Activated CD4-positive, alpha-beta T cell treated with anti-CD3 and anti-CD28 coated beads, Interleukin-2, amount 10 ng/mL, durations not matched to agents 7 days and 5 days (primary cell): Measurements from ENCODE around the gene DENND4A. TPM values are rescaled to one million over a fixed set of nuclear protein-coding genes. Genes with fewer than 3 reads are reported as not detected.
"Not testable (repeated sequence)": the region's sequence is repeated elsewhere in the genome, so short reads cannot be mapped to it uniquely, and the experiment has no call there.

Experiments used
- CTCF ChIA-PET: fragments of 350-600 bp; sonication (Branson Sonifier 250); formaldehyde crosslinking; loops from one replicate; lab custom pipeline; 2021; ENCODE audit warnings: antibody characterized with exemption; lab: Charles Lee
- POLR2A ChIA-PET: fragments of 350-600 bp; sonication (Branson Sonifier 250); formaldehyde crosslinking; loops from one replicate; lab custom pipeline; 2021; ENCODE audit warnings: antibody characterized with exemption; lab: Charles Lee
- DNase-seq: peaks from one replicate; pipeline ENCODE4 v3.0.0-alpha.2; 2020
- H3K27ac Mint-ChIP-seq: one replicate; pipeline ENCODE4 v1.8.0; 2021; ENCODE audit warnings: mild to moderate bottlenecking, moderate library complexity, mixed read lengths
- H3K27me3 Mint-ChIP-seq: one replicate; pipeline ENCODE4 v1.8.0; 2021; ENCODE audit warnings: mixed read lengths
- H3K36me3 Mint-ChIP-seq: one replicate; pipeline ENCODE4 v1.8.0; 2021; ENCODE audit warnings: low read depth, mixed read lengths
- H3K4me1 Mint-ChIP-seq: one replicate; pipeline ENCODE4 v1.8.0; 2021; ENCODE audit warnings: mixed read lengths
- H3K4me3 Mint-ChIP-seq: one replicate; pipeline ENCODE4 v1.8.0; 2021; ENCODE audit warnings: mild to moderate bottlenecking, moderate library complexity, mixed read lengths
- H3K9me3 Mint-ChIP-seq: one replicate; pipeline ENCODE4 v1.8.0; 2021; ENCODE audit warnings: mixed read lengths
- total RNA-seq, 2 experiments: library from RNA; stranded (reverse); gene quantifications; one replicate each; pipeline ENCODE4 v1.2.3, GENCODE V29; 2021

Gene DENND4A
- total RNA-seq, 2 experiments from 2014 or later: 30.9 to 40.2 TPM

DNA sequence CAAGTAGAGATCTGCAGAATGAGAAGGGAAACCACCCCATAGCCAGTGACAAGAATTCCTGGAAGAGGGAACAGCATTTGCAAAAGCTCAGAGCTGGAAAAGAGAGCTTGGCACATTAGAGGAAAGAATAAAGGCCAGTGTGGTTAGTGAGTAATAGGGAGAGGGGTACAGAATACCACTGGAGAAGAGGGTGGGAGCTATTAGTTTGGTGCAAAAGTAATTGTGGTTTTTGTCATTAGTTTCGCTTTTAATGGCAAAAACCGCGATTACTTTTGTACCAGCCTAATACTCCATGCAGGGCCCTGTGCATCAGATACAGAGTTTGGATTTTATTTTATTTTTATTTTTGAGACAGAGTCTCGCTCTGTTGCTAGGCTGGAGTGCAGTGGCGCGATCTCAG, 160.6 kb downstream of the DENND4A start:
- no peak for DNase-seq
- no peaks in the 10 kb centered on the region for H3K27me3 Mint-ChIP-seq
- ChIA-PET CTCF (interaction anchor here (1.5 to 2.5 kb wide), 2 partner anchors 10 to 13 kb away, joined by 4 to 11 read pairs; no protein-coding TSS in a partner anchor), POLR2A (no interaction called here)
- no peaks in the 10 kb centered on the region for H3K9me3 Mint-ChIP-seq
- no peak overlapping the region for H3K27ac Mint-ChIP-seq
- no peaks in the 10 kb centered on the region for H3K36me3 Mint-ChIP-seq
- H3K4me3 Mint-ChIP-seq: no peak overlapping the region
- peaks cover 14% of the 10 kb centered on the region for H3K4me1 Mint-ChIP-seq

DNA sequence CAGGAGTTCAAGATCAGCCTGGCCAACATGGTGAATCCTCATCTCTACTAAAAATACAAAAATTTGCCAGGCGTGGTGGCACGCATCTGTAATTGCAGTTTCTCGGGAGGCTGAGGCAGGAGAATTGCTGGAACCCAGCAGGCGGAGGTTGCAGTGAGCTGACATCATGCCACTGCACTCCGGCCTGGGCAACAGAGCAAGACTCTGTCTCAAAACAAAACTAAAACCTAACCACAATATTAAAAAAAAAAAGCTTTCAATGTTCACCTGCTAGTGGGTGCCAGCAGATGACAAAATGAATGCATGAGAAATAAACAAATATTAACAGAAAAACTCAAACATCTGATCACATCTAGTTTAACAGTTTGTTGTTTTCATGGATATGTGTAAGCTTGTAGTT, 161.3 kb downstream of the DENND4A start:
- no peaks in the 10 kb centered on the region for H3K27me3 Mint-ChIP-seq
- H3K9me3 Mint-ChIP-seq: no peaks in the 10 kb centered on the region
- H3K4me1 Mint-ChIP-seq: peaks cover 14% of the 10 kb centered on the region
- no peak for DNase-seq
- H3K4me3 Mint-ChIP-seq: no peak overlapping the region
- POLR2A ChIA-PET: no interaction called here
- H3K36me3 Mint-ChIP-seq: no peaks in the 10 kb centered on the region
- no peak overlapping the region for H3K27ac Mint-ChIP-seq
- CTCF ChIA-PET: interaction anchor here (0.8 to 2.5 kb wide), 2 partner anchors 11 to 223 kb away, joined by 3 to 11 read pairs; no protein-coding TSS in a partner anchor

DNA sequence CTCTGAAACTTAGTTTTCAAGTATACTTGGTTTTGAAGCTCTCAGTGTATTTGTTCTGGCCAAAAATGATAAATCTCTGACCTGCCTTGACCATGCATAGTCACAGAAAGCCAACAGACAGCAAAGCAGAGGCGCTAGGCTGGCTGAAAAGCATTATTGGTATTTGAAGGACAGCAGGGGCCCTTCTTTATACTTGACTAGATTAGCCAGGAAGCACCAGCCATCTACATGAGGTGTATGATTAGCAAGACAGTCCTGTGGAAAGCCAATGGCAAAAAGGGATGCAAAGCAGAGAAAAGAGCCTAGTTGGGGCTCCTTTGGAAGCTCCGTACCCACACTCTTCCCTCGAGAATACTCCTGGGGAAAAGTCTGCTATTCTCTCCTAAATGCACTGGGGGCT, 162.5 kb downstream of the DENND4A start:
- H3K4me3 Mint-ChIP-seq: no peak overlapping the region
- no peak for DNase-seq
- ChIA-PET POLR2A (no interaction called here), CTCF (interaction anchor here (1.0 to 1.4 kb wide), 2 partner anchors 31 to 33 kb away, joined by 3 read pairs; no protein-coding TSS in a partner anchor)
- H3K27ac Mint-ChIP-seq: no peak overlapping the region
- H3K9me3 Mint-ChIP-seq: no peaks in the 10 kb centered on the region
- H3K4me1 Mint-ChIP-seq: peaks cover 14% of the 10 kb centered on the region
- H3K27me3 Mint-ChIP-seq: no peaks in the 10 kb centered on the region
- H3K36me3 Mint-ChIP-seq: no peaks in the 10 kb centered on the region

DNA sequence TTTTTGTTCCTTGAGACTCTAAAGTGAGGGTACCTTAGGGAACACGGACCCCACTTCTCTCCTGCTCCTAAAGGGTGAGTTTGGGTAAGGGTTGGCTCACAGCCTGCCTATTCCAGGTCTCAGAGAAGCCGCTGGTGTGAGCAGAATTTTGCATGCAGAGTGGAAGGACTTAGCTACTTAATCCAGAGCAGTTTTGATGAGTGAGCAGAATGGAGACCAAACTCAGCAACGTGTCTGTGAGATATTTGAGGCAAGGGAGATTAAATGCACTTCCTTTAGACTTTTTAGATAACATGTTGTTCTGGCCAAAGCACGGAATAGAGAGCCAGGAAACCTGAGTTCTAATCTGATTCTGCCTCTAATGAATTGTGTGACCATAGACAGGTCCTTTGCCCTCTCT, 165.2 kb downstream of the DENND4A start:
- H3K4me1 Mint-ChIP-seq: peaks cover 13% of the 10 kb centered on the region
- ChIA-PET CTCF (no interaction called here), POLR2A (no interaction called here)
- no peak for DNase-seq
- no peak overlapping the region for H3K27ac Mint-ChIP-seq
- H3K27me3 Mint-ChIP-seq: no peaks in the 10 kb centered on the region
- no peaks in the 10 kb centered on the region for H3K9me3 Mint-ChIP-seq
- H3K4me3 Mint-ChIP-seq: no peak overlapping the region
- no peaks in the 10 kb centered on the region for H3K36me3 Mint-ChIP-seq

DNA sequence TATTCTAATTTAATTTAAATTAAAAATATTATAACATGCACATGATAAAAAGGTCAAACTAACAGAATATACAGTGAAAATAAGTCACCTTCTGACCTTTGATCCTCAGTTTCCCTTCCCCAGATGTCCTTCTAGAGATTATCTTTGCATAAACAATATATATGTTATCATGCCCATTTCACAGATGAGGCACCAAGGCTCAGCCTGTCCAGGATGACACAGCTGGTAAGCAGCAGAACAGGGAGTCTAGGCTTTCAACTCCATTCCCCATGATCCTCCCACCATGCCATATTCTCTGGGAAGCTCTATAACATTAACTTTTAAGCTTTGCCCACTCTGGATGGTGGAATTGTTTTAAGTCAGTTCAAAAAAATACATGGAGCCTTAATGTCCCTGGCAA, 169.0 kb downstream of the DENND4A start:
- POLR2A ChIA-PET: no interaction called here
- no peaks in the 10 kb centered on the region for H3K4me1 Mint-ChIP-seq

DNA sequence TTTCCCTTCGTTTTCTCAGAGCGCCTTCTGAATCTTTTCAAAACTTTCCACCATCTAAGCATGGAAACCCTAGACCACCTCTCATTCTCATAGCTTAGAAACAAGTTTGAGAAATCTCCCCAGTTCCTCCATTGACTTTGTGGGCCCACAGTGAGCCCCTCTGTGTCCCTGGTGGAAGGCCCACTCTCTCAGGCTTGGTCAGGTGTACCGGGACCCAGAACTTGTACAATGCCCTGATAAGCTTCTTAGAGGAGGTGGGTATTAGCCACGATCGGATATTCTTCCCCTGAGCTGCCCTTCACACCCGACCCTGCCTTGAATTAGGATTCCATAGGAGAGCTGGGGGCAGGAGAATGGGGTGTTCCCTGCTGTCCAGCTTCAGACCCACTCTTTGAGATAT, 170.5 kb downstream of the DENND4A start, which contains the start of gene SLC24A1:
Gene SLC24A1 (plus strand): TSS at position 301 of the 400 bp plus-strand sequence. CDS start 2,143 bp downstream, outside the sequence.
- H3K36me3 Mint-ChIP-seq: no peaks in the 10 kb centered on the region
- ChIA-PET CTCF (interaction anchor here (0.8 to 0.9 kb wide), 2 partner anchors 11 to 236 kb away, joined by 3 read pairs; partner anchors contain the start of gene INTS14), POLR2A (no interaction called here)
- no peaks in the 10 kb centered on the region for H3K9me3 Mint-ChIP-seq
- no peak within 1 kb of the TSS for H3K4me3 Mint-ChIP-seq
- H3K27ac Mint-ChIP-seq: no peak within 1 kb of the TSS
- no peaks in the 10 kb centered on the region for H3K27me3 Mint-ChIP-seq
- no peaks in the 10 kb centered on the region for H3K4me1 Mint-ChIP-seq
- DNase-seq: no peak

More for the DNA sequence above, 169.0 kb downstream of the DENND4A start:
- Mint-ChIP-seq H3K4me3 (no peak overlapping the region), H3K27me3 (no peaks in the 10 kb centered on the region), H3K36me3 (no peaks in the 10 kb centered on the region), H3K9me3 (no peaks in the 10 kb centered on the region), H3K27ac (no peak overlapping the region)
- CTCF ChIA-PET: interaction anchor here (1.4 kb wide), 1 partner anchor 12 kb away, joined by 4 read pairs; the partner anchor contains the start of gene INTS14
- no peak for DNase-seq

DNA sequence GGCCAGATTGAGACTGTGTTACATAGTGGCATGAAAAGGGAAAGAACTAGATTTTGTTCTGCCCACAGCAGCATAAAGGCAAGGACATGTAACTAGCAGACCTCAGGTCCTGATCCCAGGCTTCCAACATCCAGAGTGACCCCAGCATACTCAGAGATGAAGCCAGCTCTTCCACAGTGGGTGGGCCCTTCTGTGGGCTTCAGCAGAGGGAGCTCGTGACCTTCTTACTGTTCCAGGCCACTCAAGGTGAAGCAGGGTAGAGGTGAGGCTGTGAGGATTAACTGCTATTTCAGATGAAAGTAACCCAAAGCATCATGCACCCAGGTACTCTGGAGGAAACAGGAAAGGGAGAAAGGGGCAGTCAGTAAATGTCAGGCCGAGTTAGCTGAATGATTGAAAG, 171.3 kb downstream of the DENND4A start:
- ChIA-PET CTCF (no interaction called here), POLR2A (no interaction called here)
- Mint-ChIP-seq H3K9me3 (no peaks in the 10 kb centered on the region), H3K36me3 (no peaks in the 10 kb centered on the region), H3K4me3 (no peak overlapping the region), H3K4me1 (no peaks in the 10 kb centered on the region), H3K27ac (no peak overlapping the region), H3K27me3 (no peaks in the 10 kb centered on the region)
- no peak for DNase-seq

DNA sequence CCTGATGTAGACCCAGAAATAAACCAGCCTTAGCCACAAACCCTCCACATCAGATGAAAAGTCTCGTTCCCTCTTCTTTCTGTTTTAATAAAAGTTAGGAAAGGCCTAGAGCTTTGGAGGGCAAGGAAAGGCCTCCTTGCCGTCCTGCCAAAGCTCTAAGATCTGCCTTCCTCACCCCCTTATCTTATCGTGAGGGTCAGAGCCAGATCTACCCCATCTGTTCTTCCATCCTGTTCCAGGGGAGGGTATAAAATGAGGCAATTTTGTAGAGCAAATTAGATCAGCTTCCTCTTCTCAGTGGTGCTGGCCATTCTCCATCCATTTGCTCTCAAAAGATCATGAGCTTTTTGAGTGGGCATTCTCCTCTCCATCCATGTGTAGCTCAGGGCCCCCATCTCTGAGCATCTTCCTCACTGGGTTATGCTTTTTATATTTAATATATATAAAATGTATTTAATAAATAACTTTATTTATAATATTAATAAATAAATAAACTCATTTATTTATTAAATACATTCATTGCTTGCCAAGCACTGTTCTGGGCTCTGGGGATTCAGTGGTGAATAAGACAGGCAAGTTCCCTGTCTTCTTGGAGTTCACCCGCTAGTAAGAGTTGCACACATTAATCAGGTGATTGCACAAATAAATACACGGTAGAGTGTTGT, 172.3 kb downstream of the DENND4A start:
- Mint-ChIP-seq H3K4me3 (no peak overlapping the region), H3K4me1 (no peaks in the 10 kb centered on the region), H3K27me3 (no peaks in the 10 kb centered on the region), H3K36me3 (no peaks in the 10 kb centered on the region), H3K9me3 (no peaks in the 10 kb centered on the region), H3K27ac (no peak overlapping the region)
- DNase-seq: no peak
- ChIA-PET POLR2A (no interaction called here), CTCF (interaction anchor here (0.9 kb wide), 1 partner anchor 29 kb away, joined by 4 read pairs; no protein-coding TSS in a partner anchor)

DNA sequence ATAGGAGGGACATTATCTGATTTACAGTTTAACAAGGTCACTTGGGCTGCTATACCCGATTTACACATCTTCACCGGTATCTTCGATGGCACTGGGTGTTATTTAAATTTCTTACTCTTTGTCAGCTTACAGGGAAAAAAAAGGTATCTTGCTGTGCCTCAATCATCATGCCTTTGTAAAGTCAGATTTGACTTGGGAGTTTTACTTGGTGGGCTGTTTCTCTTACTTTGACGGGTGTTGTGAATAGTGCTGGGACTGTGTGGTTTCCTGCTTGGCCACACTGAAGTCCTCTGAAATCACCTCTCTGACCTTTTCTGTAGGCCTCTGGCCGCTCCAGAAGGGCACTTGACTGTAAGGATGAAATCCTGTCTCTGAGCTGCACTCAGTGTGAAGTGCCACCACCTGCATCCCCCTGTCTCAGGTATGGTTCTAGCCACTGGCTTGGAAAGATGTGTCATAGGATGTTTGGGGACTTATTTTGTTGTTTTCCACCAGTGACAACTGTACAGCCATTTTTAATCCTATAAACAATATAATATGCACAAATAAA, 173.5 kb downstream of the DENND4A start:
- H3K36me3 Mint-ChIP-seq: no peaks in the 10 kb centered on the region
- CTCF ChIA-PET: no interaction called here
- POLR2A ChIA-PET: no interaction called here

DNA sequence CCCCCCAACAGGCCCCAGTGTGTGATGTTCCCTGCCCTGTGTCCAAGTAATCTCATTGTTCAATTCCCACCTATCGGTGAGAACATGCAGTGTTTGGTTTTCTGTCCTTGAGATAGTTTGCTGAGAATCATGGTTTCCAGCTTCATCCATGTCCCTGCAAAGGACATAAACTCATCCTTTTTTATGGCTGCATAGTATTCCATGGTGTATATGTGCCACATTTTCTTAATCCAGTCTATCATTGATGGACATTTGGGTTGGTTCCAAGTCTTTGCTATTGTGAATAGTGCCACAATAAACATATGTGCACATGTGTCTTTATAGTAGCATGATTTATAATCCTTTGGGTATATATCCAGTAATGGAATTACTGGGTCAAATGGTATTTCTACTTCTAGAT, 176.2 kb downstream of the DENND4A start:
- H3K27me3 Mint-ChIP-seq, POLR2A ChIA-PET, H3K36me3 Mint-ChIP-seq, CTCF ChIA-PET, H3K9me3 Mint-ChIP-seq, H3K4me3 Mint-ChIP-seq, H3K27ac Mint-ChIP-seq, DNase-seq: not testable (repeated sequence)
- peaks cover 19% of the 10 kb centered on the region for H3K4me1 Mint-ChIP-seq

More for the DNA sequence above, 173.5 kb downstream of the DENND4A start:
- H3K27ac Mint-ChIP-seq: no peak overlapping the region
- H3K27me3 Mint-ChIP-seq: no peaks in the 10 kb centered on the region
- no peak for DNase-seq
- H3K4me1 Mint-ChIP-seq: peaks cover 2% of the 10 kb centered on the region
- no peak overlapping the region for H3K4me3 Mint-ChIP-seq
- no peaks in the 10 kb centered on the region for H3K9me3 Mint-ChIP-seq

DNA sequence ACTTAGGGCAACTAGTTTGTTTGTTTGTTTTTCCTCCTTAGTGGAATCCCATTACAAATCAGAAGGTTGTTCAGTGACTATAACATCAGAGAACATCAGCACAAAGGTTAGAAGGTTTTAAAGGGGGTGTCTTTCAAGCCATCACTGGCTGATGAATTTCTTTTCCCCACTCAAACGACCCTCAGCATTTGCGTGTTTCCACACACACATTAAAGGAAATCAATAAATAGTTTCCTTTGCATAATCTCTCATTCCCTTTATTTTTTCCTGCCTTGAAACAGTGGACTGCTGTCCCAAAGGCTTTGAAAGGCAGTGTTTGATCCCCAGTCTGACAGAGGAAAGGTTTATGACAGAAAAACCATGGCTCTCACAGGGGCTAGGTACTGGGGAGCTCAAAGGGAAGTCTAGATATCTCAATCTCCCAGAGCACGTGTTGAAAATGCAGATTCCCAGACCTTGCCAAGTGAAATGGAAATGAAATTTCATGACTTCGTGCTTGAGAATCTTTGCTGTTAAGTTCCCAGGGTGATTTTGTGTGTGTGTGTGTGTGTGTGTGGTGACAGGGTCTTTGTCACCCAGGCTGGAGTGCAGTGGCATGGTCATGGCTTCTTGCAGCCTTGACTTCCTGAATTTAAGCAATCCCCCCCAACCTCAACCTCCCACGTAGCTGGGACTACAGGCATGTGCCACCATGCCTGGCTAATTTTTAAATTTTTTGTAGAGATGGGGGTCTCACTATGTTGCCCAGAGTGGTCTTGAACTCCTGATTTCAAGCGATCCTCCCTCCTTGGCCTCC, 178.9 kb downstream of the DENND4A start:
- peaks cover 35% of the 10 kb centered on the region for H3K4me1 Mint-ChIP-seq
- H3K36me3 Mint-ChIP-seq: no peaks in the 10 kb centered on the region
- ChIA-PET CTCF (interaction anchor here (1.0 kb wide), 1 partner anchor 61 kb away, joined by 3 read pairs; no protein-coding TSS in a partner anchor), POLR2A (no interaction called here)
- no peak overlapping the region for H3K27ac Mint-ChIP-seq
- no peaks in the 10 kb centered on the region for H3K27me3 Mint-ChIP-seq
- H3K9me3 Mint-ChIP-seq: no peaks in the 10 kb centered on the region
- DNase-seq: no peak
- no peak overlapping the region for H3K4me3 Mint-ChIP-seq

DNA sequence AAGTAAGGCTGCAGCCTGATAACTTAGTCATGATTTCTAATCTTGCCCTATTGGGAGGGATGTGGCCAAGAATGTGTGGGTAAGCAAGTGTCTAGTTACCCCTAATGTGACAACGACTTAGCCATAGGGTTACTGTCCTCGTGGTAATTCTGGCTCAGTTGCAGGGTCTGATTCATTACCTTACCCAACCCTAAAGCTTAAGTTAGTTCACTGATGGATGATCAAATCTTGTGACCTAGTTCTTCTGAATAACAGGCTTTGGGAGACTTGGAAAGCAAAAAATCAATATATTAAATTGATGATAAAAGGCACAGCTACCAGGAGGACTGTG, 179.5 kb downstream of the DENND4A start:
- no peak for DNase-seq
- peak overlapping the region; percentile 87 for H3K4me3 Mint-ChIP-seq
- no peaks in the 10 kb centered on the region for H3K36me3 Mint-ChIP-seq
- POLR2A ChIA-PET: interaction anchor here (0.7 kb wide), 1 partner anchor 146 kb away, joined by 3 read pairs; no protein-coding TSS in a partner anchor
- H3K4me1 Mint-ChIP-seq: peaks cover 39% of the 10 kb centered on the region
- no peaks in the 10 kb centered on the region for H3K27me3 Mint-ChIP-seq
- H3K9me3 Mint-ChIP-seq: no peaks in the 10 kb centered on the region
- CTCF ChIA-PET: interaction anchor here (1.0 kb wide), 1 partner anchor 61 kb away, joined by 3 read pairs; no protein-coding TSS in a partner anchor
- H3K27ac Mint-ChIP-seq: peak overlapping the region; percentile 19
